Heart right ventricle (tissue), 16 donors: ENCODE data around the gene GALNTL6. TPM values are rescaled to one million over a fixed set of nuclear protein-coding genes. Genes with fewer than 3 reads are reported as not detected.

Experiments
- ATAC-seq, 8 donors: fragments of 200-7000 bp; cut with Tn5 transposase; one replicate each; pipeline ENCODE4 v1.9.1; 2020; ENCODE audit warnings: mild to moderate bottlenecking in 8 of 8, moderate library complexity in 8 of 8, moderate number of reproducible peaks in 1 of 8
- DNase-seq, 2 donors: peaks; one replicate each; pipeline ENCODE4 v3.0.0-alpha.2; 2020
- H3K27ac ChIP-seq, 10 donors: fragments of 200-600 bp; sonication (generic) in 2 of 10; one replicate each; pipeline versions ENCODE4 v1.5.0 to v1.8.0; 2020 to 2022; ENCODE audit warnings: mild to moderate bottlenecking in 3 of 10
- H3K27me3 ChIP-seq, 7 donors: fragments of 200-600 bp; one replicate each; pipeline ENCODE4 v1.8.0; 2021 to 2022; ENCODE audit warnings: mild to moderate bottlenecking in 2 of 7
- H3K36me3 ChIP-seq, 9 donors: fragments of 200-600 bp; sonication (generic) in 1 of 9; one replicate each; pipeline versions ENCODE4 v1.5.0 to v1.8.0; 2020 to 2022; ENCODE audit warnings: mild to moderate bottlenecking in 2 of 9
- H3K4me1 ChIP-seq, 9 donors: fragments of 200-600 bp; sonication (generic) in 1 of 9; one replicate each; pipeline versions ENCODE4 v1.5.0 to v1.8.0; 2020 to 2022; ENCODE audit warnings: mild to moderate bottlenecking in 4 of 9
- H3K4me3 ChIP-seq, 10 donors: fragments of 200-600 bp; sonication (generic) in 2 of 10; one replicate each; pipeline versions ENCODE4 v1.5.0 to v1.8.0; 2020 to 2022; ENCODE audit warnings: mild to moderate bottlenecking in 7 of 10, moderate library complexity in 2 of 10
- H3K9me3 ChIP-seq, 11 donors: fragments of 200-600 bp in 10 of 11; sonication (generic) in 2 of 11; one replicate each; pipeline versions ENCODE4 v1.5.0 to v1.8.0; 2013 to 2022; ENCODE audit warnings: mild to moderate bottlenecking in 2 of 11, control low read depth in 1 of 11, moderate library complexity in 1 of 11
- CTCF ChIP-seq, 9 donors: fragments of 200-600 bp; sonication (generic) in 2 of 9; IDR thresholded peaks; one replicate each; pipeline versions ENCODE4 v1.5.0 to v1.8.0; 2021 to 2022; ENCODE audit warnings: antibody characterized with exemption in 9 of 9, mild to moderate bottlenecking in 5 of 9, moderate library complexity in 1 of 9
- WGBS, 2 donors: extraction: QIAGEN DNeasy Blood & Tissue Kit; methylation state at CpG; one replicate each; pipeline ENCODE4 v1.1.7; 2013; ENCODE audit warnings: inconsistent platforms in 1 of 2; 5-methylcytosine and 5-hydroxymethylcytosine counted together
- intact Hi-C, 10 donors: fragments of 100-400 bp; cut with DNase I; formaldehyde crosslinking; loops; one replicate each; pipeline versions ENCODE4 v1.11.1 to v1.14.2; 2022
- polyA plus RNA-seq, 2 donors: library from polyadenylated mRNA; stranded (reverse); fragments of 200-250 nt; gene quantifications; one replicate each; pipeline ENCODE4 v1.2.3, GENCODE V29; 2013
- total RNA-seq, 10 donors: library from RNA; stranded (reverse); fragmentation: NEBNext Ultra II Directional in 3 of 10; extraction: Animal tissue kit (Norgen Biotek cat#: 25700) in 3 of 10; gene quantifications; one replicate each; pipeline versions ENCODE4 v1.2.1 to v1.2.4, GENCODE V29; 2021 to 2023
- donor health status: Arrhythmogenic right ventricular cardiomyopathy.
- donor health status: ischemic (EF 13 %, LVEDD 7.1; RV severe dilation, severe dysfunction).
- donor health status: healthy with polysubstance abuse.
- donor health status: DM: no; HTN: yes; CAD: no.
- donor health status: DM: no; HTN: no; CAD: no.
- donor health status: ischemic (EF 25% LVEDD 6.9; RV normal size, moderate dysfunction).
- donor health status: ischemic (EF 25% LVEDD 5.7; RV mildly dilated, moderate dysfunction).
- donor health status: healthy.
- donor health status: DM: yes; HTN: yes; CAD: no.
- donor health status: Ischemic cardiomyopathy.
- donor health status: ischemic (EF 35%, LVEDD 5.7; RV mildly dilated, moderate dysfunction).
- donor health status: nonischemic (EF 11% LVEDD 7.7; RV severe dilation, severe dysfunction).
- donor health status: DM: yes; HTN: yes; CAD: no.
- donor health status: PGD.
- donor health status: ischemic (EF 29% LVEDD 5.4; RV normal size, mild dysfunction).
- donor health status: nonischemic (EF 23%, LVEDD 6.1; RV moderate dilation, normal function).

The GALNTL6 gene
- total and polyA plus RNA-seq, 12 donors = 0.14 to 2.6 (median 0.49) TPM; not detected in 6

DNA sequence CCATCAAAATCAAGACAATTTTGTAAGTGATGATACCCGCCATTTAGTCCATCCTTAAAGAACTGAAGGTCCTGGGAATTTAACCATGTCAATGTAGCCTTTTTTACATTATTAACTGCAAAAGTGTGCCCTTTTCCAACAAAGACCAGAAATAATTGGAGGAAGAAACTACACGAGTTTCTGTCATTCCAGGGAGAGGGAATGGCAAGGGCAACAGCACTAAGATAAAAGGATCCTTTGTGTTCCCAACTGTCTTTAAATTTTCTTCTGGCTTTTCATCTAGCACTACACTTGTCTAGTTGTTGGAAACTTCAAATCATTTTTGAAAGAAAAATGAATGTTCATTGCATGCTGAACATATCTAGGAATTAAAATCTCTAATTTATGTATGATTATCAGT, 286.2 kb downstream of the GALNTL6 start:
- Histone ChIP-seq H3K36me3 (no peaks in the 10 kb centered on the region), H3K27ac (no peak overlapping the region), H3K27me3 (no peaks in the 10 kb centered on the region), H3K4me1 (no peaks in the 10 kb centered on the region), H3K9me3 (no peaks in the 10 kb centered on the region), H3K4me3 (no peak overlapping the region)
- intact Hi-C loops = no loop called here
- no peak for TF ChIP-seq CTCF (IDR thresholded peaks at IDR 0.05)
- WGBS, 2 donors = 65 to 72% methylated on average over 2 of the region's 2 CpGs
- DNase-seq (no peak), ATAC-seq (no peak)

DNA sequence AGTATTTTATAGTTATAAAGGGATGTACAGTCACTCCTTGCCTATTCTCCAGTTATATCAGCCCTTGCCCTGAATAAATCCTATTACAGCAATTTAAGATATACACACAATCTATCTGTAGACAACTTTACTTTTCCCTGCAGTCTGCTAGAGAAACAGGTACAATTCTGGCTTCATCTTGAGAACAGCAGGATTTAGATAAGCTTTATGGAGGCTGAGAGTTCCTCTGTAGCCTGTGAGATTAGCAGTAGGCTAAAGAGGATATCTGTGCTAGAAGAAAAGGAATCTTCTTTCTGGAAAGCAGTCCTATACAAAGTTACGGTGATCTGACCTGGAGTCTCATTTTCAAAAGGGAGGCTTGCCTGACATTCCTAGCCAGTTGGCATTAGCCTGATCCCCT, 290.3 kb downstream of the GALNTL6 start:
- H3K4me1 ChIP-seq = no peaks in the 10 kb centered on the region
- ATAC-seq (no peak), DNase-seq (no peak)
- H3K9me3 ChIP-seq = no peaks in the 10 kb centered on the region
- H3K27ac ChIP-seq = no peak overlapping the region
- no peaks in the 10 kb centered on the region for H3K27me3 ChIP-seq
- intact Hi-C loops = no loop called here
- no peaks in the 10 kb centered on the region for H3K36me3 ChIP-seq
- 93 to 97% methylated on average over 1 of the region's 1 CpG for WGBS, 2 donors
- no peak for TF ChIP-seq CTCF (IDR thresholded peaks at IDR 0.05)
- H3K4me3 ChIP-seq = no peak overlapping the region

GRCh38 chr4:172104539-172104938, 291.3 kb downstream of the GALNTL6 start:
- DNase-seq (no peak), ATAC-seq (no peak)
- Histone ChIP-seq H3K27me3 (no peaks in the 10 kb centered on the region), H3K4me1 (no peaks in the 10 kb centered on the region), H3K27ac (no peak overlapping the region), H3K9me3 (no peaks in the 10 kb centered on the region), H3K36me3 (no peaks in the 10 kb centered on the region), H3K4me3 (no peak overlapping the region)
- intact Hi-C loops = no loop called here
- WGBS, 2 donors = 72 to 73% methylated on average over 2 of the region's 2 CpGs
- TF ChIP-seq CTCF (IDR thresholded peaks at IDR 0.05) = no peak

GRCh38 chr4:172105918-172106317, 292.7 kb downstream of the GALNTL6 start:
- no peaks in the 10 kb centered on the region for H3K9me3 ChIP-seq
- intact Hi-C loops = no loop called here
- no peak for TF ChIP-seq CTCF (IDR thresholded peaks at IDR 0.05)

DNA sequence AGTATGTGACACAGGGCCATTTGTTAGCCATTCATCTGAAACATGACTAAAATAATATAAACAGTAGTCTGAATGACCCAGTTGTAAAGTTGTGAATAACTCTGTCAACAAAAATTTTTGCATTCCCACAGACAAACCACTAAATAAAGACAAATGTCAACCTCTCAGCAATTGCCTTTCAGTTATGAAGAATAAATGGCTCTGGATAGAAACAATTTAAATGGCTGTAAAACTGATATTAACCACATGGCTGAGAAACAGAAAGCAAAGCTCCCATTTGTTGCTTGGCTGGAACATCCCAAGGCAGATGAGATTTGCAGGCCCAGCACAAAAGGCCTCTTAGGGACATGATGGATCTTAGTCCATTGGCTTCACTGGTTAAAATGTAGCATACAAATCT, 296.3 kb downstream of the GALNTL6 start:
- TF ChIP-seq CTCF (IDR thresholded peaks at IDR 0.05) = no peak
- intact Hi-C loops = no loop called here
- Histone ChIP-seq H3K27ac (no peak overlapping the region), H3K4me1 (no peaks in the 10 kb centered on the region), H3K36me3 (no peaks in the 10 kb centered on the region), H3K4me3 (no peak overlapping the region), H3K9me3 (no peaks in the 10 kb centered on the region), H3K27me3 (no peaks in the 10 kb centered on the region)
- ATAC-seq (no peak), DNase-seq (no peak)

More at GRCh38 chr4:172105918-172106317, 292.7 kb downstream of the GALNTL6 start:
- DNase-seq = no peak
- H3K4me1 ChIP-seq = no peaks in the 10 kb centered on the region
- H3K36me3 ChIP-seq = no peaks in the 10 kb centered on the region
- 44 to 56% methylated on average over 1 of the region's 1 CpG for WGBS, 2 donors
- no peak overlapping the region for H3K4me3 ChIP-seq
- H3K27ac ChIP-seq = no peak overlapping the region
- H3K27me3 ChIP-seq = no peaks in the 10 kb centered on the region
- no peak for ATAC-seq
